IgD-negative memory B cell (primary cell): ENCODE data around the gene EXOC6. TPM values are rescaled to one million over a fixed set of nuclear protein-coding genes. Genes with fewer than 3 reads are reported as not detected.

Experiments used
- H3K27ac Mint-ChIP-seq, 3 donors: one replicate each; pipeline ENCODE4 v1.8.0; 2020 to 2022; ENCODE audit warnings: mild to moderate bottlenecking in 3 of 3, mixed read lengths in 3 of 3, moderate library complexity in 1 of 3
- H3K27me3 Mint-ChIP-seq: one replicate; pipeline ENCODE4 v1.8.0; 2021; ENCODE audit warnings: mixed read lengths
- H3K36me3 Mint-ChIP-seq: one replicate; pipeline ENCODE4 v1.8.0; 2020; ENCODE audit warnings: mild to moderate bottlenecking, mixed read lengths
- H3K4me1 Mint-ChIP-seq, 3 donors: one replicate each; pipeline ENCODE4 v1.8.0; 2020 to 2022; ENCODE audit warnings: mixed read lengths in 3 of 3, mild to moderate bottlenecking in 1 of 3
- H3K4me3 Mint-ChIP-seq, 4 donors: one replicate each; pipeline ENCODE4 v1.8.0; 2020 to 2022; ENCODE audit warnings: mild to moderate bottlenecking in 4 of 4, mixed read lengths in 4 of 4, moderate library complexity in 3 of 4
- H3K9me3 Mint-ChIP-seq, 3 donors: one replicate each; pipeline ENCODE4 v1.8.0; 2020 to 2021; ENCODE audit warnings: mixed read lengths in 3 of 3, mild to moderate bottlenecking in 1 of 3
- polyA plus RNA-seq: library from polyadenylated mRNA; unstranded; fragments of 300-500 nt; fragmentation: Illumina TruSeq; gene quantifications from one replicate; pipeline ENCODE4 v1.2.3, GENCODE V29; 2021

EXOC6 gene
- polyA plus RNA-seq, 1 donor from 2014 or later, result 12.4 TPM

DNA sequence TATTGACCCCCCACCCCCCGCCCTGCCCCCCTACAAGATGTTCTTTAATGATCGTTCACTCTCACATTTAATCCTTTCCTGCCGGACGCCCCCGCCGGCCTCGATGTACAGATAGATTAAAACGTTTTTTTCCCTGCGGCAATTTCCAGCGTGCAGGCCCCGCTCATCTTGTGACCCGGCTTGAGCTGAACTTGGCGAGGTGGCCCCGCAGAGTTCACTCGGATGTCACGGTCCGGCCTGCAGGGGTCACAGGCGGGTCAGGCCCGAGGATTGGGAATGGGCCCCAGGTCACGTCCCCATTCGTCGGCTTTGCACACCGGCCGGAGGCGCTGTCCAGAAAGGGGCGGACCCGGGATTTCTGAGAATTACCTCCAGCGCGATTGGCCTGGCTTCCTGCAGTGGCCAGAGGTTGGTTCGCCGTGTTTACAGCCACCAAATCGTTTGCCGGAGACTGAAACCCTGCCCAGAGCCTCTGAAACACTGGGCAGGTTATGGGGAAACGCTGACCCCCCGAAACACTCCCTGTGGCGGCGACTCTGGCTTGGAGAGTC lies 223.4 kb downstream of the EXOC6 start:
- Mint-ChIP-seq H3K36me3 (no peaks in the 10 kb centered on the region), H3K27me3 (peaks cover 77% of the 10 kb centered on the region), H3K27ac (peak overlapping the region in 1 of 3 donors; percentile 18), H3K9me3 (no peaks in the 10 kb centered on the region), H3K4me1 (peaks cover 14 to 35% (median 26%) of the 10 kb centered on the region in 3 donors), H3K4me3 (peak overlapping the region; percentile 64 to 95 (median 90))

DNA sequence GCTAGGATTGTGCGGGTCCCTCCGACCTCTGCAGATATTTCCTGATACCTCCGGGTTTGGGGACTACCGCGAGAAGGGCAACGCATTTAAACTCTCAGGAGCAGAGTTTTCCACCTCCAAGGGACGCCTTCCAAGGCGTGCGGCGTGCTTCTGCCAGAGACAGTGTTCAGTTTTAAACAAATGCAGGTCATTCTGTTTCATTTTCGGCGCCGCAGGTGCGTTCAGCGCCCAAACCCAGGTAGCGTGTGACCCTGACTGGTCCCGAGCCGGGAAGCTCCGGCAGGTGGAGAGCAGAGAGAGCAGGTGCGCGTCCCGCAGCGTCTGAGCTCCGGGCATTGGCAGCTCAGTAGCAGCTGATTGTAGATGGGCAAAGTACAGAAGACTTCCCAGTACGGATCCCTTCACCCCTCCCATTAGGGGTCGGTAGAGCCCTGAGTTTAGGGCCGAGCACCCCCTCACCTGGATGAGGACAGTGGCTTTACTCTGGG lies 223.9 kb downstream of the EXOC6 start:
- no peaks in the 10 kb centered on the region for H3K9me3 Mint-ChIP-seq
- H3K36me3 Mint-ChIP-seq, result no peaks in the 10 kb centered on the region
- peaks cover 72% of the 10 kb centered on the region for H3K27me3 Mint-ChIP-seq
- peak overlapping the region in 1 of 3 donors; percentile 18 for H3K27ac Mint-ChIP-seq
- peaks cover 14 to 32% (median 28%) of the 10 kb centered on the region in 3 donors for H3K4me1 Mint-ChIP-seq
- H3K4me3 Mint-ChIP-seq, result peak overlapping the region; percentile 64 to 95 (median 90)

DNA sequence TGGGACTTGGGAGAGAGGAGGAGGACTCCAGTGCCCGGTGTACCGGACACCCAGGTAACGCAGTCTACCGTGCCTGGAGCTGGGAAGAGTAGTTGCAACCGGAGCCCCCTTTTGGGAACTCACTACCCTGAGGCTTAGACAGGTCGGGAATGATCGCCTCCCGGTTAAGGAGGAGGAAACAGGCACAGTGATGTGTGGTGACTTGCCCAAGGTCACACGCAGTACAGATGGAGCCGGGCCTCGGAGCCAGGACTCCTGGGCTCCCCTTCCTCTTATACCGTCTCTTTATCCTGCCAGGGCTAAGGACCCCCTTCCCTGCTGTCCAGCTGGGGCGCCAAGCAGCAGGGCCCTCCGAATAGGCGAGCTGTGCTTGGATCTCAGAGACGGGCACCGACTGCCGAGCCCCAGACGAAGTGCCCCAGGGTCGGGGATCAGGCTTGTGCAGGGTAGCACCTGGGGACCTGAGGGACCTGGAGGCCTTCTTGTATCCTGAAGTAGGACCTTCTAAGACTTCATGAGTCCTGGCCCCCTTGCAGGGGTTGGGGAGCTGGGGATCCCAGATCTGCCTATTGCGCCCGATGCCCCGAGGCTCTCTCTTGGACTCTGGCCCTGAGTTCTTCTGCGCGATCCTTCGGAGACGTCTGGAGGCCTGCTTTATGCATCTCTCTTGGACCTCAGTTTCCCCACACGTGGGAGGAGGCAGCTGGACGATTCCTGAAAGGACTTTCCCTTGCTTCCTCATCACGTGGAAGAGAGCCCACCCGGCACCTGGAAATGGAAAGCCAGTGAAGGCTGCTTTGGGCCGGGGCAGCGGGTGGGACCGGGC lies 224.6 kb downstream of the EXOC6 start:
- Mint-ChIP-seq H3K36me3 (no peaks in the 10 kb centered on the region), H3K4me1 (peaks cover 14 to 28% (median 27%) of the 10 kb centered on the region in 3 donors), H3K27ac (peak overlapping the region in 1 of 3 donors; percentile 18), H3K4me3 (peak overlapping the region; percentile 73 to 95 (median 90)), H3K27me3 (peaks cover 66% of the 10 kb centered on the region), H3K9me3 (no peaks in the 10 kb centered on the region)

DNA sequence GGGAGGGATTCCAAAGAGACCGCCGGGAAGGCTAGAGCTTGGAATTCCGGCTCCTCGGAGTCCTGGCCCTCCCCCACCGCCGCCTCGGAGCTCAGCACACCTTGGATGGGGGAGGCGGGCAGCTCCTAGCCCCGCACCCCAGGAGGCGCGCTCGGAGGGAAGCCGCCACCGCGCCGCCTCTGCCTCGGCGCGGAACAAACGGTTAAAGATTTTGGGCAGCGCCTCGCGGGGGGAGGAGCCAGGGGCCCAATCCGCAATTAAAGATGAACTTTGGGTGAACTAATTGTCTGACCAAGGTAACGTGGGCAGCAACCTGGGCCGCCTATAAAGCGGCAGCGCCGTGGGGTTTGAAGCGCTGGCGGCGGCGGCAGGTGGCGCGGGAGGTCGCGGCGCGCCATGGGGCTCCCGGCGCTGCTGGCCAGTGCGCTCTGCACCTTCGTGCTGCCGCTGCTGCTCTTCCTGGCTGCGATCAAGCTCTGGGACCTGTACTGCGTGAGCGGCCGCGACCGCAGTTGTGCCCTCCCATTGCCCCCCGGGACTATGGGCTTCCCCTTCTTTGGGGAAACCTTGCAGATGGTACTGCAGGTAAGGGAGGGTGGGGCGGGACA lies 225.3 kb downstream of the EXOC6 start, which contains the start of gene CYP26A1:
Gene CYP26A1, plus strand, starts transcription at position 355 of the 608 bp plus-strand sequence. Its CDS starts 42 bp downstream, at position 397.
- H3K27me3 Mint-ChIP-seq, result peaks cover 60% of the 10 kb centered on the region

DNA sequence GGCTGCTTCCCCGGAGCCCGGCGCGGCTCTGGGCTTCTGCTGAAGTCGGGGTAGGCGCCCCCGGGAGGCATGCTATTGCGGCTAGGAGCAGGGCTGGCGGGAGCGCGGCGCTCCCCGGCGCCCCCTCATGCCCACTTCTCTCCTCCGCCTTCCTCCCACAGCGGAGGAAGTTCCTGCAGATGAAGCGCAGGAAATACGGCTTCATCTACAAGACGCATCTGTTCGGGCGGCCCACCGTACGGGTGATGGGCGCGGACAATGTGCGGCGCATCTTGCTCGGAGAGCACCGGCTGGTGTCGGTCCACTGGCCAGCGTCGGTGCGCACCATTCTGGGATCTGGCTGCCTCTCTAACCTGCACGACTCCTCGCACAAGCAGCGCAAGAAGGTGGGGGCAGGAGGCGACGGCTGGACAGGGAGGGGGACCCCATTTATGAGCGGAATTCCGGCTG lies 225.9 kb downstream of the EXOC6 start:
- peaks cover 10 to 28% (median 22%) of the 10 kb centered on the region in 3 donors for H3K4me1 Mint-ChIP-seq
- H3K27ac Mint-ChIP-seq, result peak overlapping the region in 2 of 3 donors; percentile 42 to 78
- no peaks in the 10 kb centered on the region for H3K9me3 Mint-ChIP-seq
- no peaks in the 10 kb centered on the region for H3K36me3 Mint-ChIP-seq
- peak overlapping the region; percentile 75 to 95 (median 84) for H3K4me3 Mint-ChIP-seq
- H3K27me3 Mint-ChIP-seq, result peaks cover 55% of the 10 kb centered on the region

More for the DNA sequence above, 225.3 kb downstream of the EXOC6 start, which contains the start of gene CYP26A1:
- no peaks in the 10 kb centered on the region for H3K9me3 Mint-ChIP-seq
- peak within 1 kb of the TSS; percentile 79 to 95 (median 90) for H3K4me3 Mint-ChIP-seq
- peaks cover 11 to 28% (median 23%) of the 10 kb centered on the region in 3 donors for H3K4me1 Mint-ChIP-seq
- no peaks in the 10 kb centered on the region for H3K36me3 Mint-ChIP-seq
- peak within 1 kb of the TSS in 2 of 3 donors; percentile 42 to 78 for H3K27ac Mint-ChIP-seq

DNA sequence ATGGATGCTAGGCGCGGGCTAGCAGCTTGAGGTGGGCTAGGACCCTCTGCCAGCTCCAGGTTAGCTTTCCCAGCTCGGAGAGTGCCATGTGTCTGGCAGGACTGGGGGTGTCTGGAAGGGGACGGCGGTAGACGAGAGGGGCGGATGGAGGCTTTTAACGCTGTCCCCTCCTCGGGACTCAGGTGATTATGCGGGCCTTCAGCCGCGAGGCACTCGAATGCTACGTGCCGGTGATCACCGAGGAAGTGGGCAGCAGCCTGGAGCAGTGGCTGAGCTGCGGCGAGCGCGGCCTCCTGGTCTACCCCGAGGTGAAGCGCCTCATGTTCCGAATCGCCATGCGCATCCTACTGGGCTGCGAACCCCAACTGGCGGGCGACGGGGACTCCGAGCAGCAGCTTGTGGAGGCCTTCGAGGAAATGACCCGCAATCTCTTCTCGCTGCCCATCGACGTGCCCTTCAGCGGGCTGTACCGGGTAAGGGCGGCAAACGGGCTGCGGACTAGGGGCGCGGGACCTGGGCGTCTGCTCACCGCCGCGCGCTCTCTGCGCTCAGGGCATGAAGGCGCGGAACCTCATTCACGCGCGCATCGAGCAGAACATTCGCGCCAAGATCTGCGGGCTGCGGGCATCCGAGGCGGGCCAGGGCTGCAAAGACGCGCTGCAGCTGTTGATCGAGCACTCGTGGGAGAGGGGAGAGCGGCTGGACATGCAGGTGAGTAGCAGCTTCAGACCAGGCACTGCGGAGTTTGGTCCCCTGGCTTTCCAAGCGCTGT lies 226.5 kb downstream of the EXOC6 start:
- Mint-ChIP-seq H3K4me3 (peak overlapping the region; percentile 75 to 95 (median 84)), H3K36me3 (no peaks in the 10 kb centered on the region), H3K9me3 (no peaks in the 10 kb centered on the region), H3K27ac (peak overlapping the region in 2 of 3 donors; percentile 42 to 78), H3K27me3 (peaks cover 57% of the 10 kb centered on the region), H3K4me1 (peaks cover 10 to 28% (median 22%) of the 10 kb centered on the region in 3 donors)

DNA sequence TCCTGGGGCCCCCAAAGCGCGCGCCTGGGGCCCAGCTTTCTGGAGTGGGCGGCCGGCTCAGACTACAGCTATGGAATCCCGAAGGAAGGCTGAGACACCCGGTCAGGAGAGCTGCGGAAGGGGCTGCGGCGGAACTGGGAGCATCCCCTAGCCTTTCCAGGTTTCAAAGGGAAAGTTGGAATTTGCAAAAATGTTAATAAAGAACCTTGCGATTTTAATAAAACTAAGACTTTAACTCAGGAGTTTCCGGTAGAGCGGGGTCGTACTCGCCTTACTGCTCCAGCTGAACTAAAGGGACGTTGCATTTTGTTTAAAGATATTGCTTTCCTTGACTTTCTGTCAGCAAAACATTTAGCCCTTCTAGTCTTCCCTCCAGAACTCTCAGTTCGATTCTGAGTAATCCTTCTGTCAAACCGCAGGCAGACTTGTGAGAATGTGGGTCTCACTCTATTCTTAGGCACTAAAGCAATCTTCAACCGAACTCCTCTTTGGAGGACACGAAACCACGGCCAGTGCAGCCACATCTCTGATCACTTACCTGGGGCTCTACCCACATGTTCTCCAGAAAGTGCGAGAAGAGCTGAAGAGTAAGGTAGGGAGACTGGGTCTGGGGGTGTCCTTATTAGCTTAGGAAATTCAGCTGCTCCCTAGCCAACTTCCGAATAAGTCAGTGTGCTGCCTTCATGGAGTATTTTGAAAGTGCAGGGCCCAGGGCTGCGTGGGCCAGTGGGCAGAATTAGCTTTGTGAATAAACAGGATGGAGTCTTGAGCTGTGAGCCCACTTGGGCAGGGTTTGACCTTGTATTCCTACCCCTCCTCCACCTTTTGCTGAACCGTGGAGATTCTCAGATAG lies 227.3 kb downstream of the EXOC6 start:
- H3K4me1 Mint-ChIP-seq, result peaks cover 11 to 32% (median 25%) of the 10 kb centered on the region in 3 donors
- no peaks in the 10 kb centered on the region for H3K9me3 Mint-ChIP-seq
- no peaks in the 10 kb centered on the region for H3K36me3 Mint-ChIP-seq
- peak overlapping the region in 1 of 3 donors; percentile 16 for H3K27ac Mint-ChIP-seq
- peaks cover 53% of the 10 kb centered on the region for H3K27me3 Mint-ChIP-seq
- peak overlapping the region in 3 of 4 donors; percentile 21 to 75 (median 39) for H3K4me3 Mint-ChIP-seq

DNA sequence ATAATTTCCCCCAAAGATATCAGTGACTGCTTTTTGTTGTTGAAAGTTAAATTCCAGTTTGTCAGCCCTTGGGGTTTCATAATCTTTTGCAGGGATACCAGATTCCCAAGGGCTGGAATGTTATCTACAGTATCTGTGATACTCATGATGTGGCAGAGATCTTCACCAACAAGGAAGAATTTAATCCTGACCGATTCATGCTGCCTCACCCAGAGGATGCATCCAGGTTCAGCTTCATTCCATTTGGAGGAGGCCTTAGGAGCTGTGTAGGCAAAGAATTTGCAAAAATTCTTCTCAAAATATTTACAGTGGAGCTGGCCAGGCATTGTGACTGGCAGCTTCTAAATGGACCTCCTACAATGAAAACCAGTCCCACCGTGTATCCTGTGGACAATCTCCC lies 228.6 kb downstream of the EXOC6 start:
- Mint-ChIP-seq H3K9me3 (no peaks in the 10 kb centered on the region), H3K4me3 (peak overlapping the region in 1 of 4 donors; percentile 21), H3K27ac (no peak overlapping the region), H3K4me1 (peaks cover 7 to 28% (median 22%) of the 10 kb centered on the region in 3 donors), H3K27me3 (peaks cover 44% of the 10 kb centered on the region), H3K36me3 (no peaks in the 10 kb centered on the region)

DNA sequence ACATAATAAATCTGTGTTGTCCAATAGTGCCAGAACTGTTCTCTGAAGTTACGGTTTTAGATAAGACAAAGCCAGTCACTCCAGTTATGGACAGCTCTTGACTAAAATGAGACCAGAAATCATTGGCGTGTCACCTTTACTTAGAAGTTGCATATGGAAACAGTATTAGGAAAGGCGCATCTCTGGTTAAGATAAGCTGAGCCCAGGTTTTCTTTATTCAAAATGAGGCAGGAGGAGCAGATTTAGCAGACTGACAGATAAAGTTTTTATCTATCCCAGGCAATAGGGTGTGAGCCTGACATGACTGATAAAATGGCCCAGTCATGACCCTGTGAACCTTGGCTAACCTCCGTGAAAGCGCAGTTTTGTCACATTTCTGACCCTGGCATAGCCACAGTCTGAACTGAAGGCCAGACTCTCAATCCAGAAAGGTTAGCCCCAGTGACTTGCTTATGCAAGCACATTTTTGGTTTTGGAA lies 229.6 kb downstream of the EXOC6 start:
- H3K4me1 Mint-ChIP-seq, result peaks cover 4 to 21% (median 15%) of the 10 kb centered on the region in 3 donors
- no peak overlapping the region for H3K27ac Mint-ChIP-seq
- H3K4me3 Mint-ChIP-seq, result no peak overlapping the region
- peaks cover 34% of the 10 kb centered on the region for H3K27me3 Mint-ChIP-seq
- H3K36me3 Mint-ChIP-seq, result no peaks in the 10 kb centered on the region
- H3K9me3 Mint-ChIP-seq, result no peaks in the 10 kb centered on the region

DNA sequence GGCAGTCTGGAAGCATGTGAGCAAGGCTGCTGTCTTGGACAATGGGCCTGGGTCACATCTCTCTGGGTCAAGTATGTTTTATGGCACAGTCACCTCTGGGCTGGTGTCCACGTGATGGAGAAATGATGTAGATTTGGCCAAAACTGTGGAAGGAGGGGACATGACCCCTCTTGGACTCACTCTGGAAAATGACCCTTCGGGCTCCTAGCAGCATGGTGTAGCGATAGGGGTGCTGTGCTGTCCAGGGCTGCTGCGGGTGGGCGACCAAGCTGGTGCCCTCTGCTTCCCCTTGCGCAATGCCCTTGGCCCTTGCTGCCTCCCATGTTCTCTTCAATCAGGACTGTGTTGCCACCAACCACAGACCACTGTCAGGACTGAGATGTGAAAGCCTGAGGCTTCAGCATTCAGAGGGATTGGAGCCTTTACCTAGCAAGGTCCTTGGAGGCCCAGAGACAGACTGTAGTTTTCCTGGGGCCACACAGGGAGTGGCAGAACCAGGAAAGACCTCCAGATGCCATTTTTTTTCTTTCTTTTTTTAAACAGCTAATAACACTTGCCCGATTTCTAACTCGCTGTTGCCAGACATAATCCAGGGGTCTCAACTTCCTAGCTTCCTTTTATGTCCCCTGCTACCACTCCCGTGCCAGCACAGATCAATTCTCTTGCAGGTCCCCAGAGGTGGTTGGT lies 231.5 kb downstream of the EXOC6 start:
- H3K9me3 Mint-ChIP-seq, result no peaks in the 10 kb centered on the region
- H3K4me3 Mint-ChIP-seq, result peak overlapping the region in 1 of 4 donors; percentile 15
- no peak overlapping the region for H3K27ac Mint-ChIP-seq
- H3K36me3 Mint-ChIP-seq, result no peaks in the 10 kb centered on the region
- peaks cover 23% of the 10 kb centered on the region for H3K27me3 Mint-ChIP-seq
- peaks cover 3 to 16% (median 8%) of the 10 kb centered on the region in 3 donors for H3K4me1 Mint-ChIP-seq

DNA sequence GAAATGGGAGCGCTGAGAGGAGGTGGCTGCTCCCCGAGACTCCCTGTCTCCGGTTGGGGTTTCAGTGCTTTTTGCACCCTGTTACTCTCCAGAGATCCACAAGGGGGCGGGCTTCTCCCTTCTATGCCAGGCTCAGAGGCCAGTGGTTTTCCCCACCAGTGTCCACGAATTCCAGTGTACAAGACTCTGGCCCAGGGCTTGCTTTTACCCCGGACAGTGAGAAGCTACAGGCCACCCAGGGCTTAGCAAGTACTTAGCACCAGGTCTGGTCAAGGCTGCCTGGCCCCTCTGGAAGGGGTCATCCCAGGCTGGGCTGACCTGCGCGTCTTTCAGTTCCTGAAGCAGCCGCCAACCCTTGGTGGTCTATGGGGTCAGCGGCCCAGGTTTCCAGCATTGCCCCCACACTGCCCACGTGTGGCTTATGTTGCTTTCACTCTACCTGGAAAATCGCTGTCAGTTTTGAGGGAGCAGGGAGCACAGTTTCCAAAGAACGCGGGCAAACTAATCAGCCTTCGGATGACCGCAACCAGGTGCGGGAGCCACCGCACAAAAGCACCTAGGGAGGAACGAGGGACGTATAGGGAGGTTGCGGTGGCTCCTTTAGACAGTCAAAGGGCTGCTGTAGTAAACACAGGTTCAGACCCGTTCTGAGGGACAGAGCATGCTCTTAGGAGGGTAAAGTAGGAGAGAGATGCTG lies 232.2 kb downstream of the EXOC6 start:
- Mint-ChIP-seq H3K36me3 (no peaks in the 10 kb centered on the region), H3K27ac (no peak overlapping the region), H3K27me3 (peaks cover 16% of the 10 kb centered on the region), H3K4me1 (peaks cover 3 to 17% (median 6%) of the 10 kb centered on the region in 3 donors), H3K9me3 (no peaks in the 10 kb centered on the region), H3K4me3 (peak overlapping the region in 1 of 4 donors; percentile 15)

DNA sequence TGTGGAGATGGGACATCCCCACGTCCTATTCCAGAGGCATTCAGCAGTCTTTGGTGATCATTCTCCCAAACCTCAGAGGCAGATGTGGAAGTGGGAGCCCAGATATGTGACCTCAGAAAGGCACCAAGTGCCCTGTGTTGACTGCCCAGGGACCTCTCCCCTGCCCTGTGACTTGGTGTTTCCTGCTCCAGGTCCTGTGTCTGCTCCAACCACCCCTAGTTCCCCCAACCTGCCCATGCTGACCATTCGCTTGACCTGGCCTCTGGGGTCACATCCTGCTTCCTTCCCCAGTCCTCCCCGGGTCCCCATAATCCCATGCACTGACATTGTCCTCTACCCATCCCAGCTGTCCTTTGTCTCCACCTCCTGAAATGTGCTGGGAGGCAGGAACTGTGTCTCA lies 233.0 kb downstream of the EXOC6 start:
- Mint-ChIP-seq H3K27me3 (peaks cover 11% of the 10 kb centered on the region), H3K9me3 (no peaks in the 10 kb centered on the region), H3K4me1 (peaks cover 3 to 15% (median 5%) of the 10 kb centered on the region in 3 donors), H3K4me3 (no peak overlapping the region), H3K36me3 (no peaks in the 10 kb centered on the region), H3K27ac (no peak overlapping the region)
